Breast epithelium (tissue), 3 donors: Measurements from ENCODE around the gene DNAJB1.

ENCODE experiments used
- POLR2A ChIP-seq: fragments of 450-650 bp; IDR thresholded peaks from one replicate; pipeline ENCODE4 v1.6.1; 2016; ENCODE audit warnings: antibody characterized with exemption, mild to moderate bottlenecking, moderate library complexity
- TF ChIP-seq, protein P1 (sequence below), 3 donors: fragments of 450-650 bp; IDR thresholded peaks; one replicate each; pipeline ENCODE4 v1.5.1; 2016 to 2017; ENCODE audit warnings: antibody characterized with exemption in 3 of 3, mild to moderate bottlenecking in 3 of 3, moderate library complexity in 3 of 3

DNA sequence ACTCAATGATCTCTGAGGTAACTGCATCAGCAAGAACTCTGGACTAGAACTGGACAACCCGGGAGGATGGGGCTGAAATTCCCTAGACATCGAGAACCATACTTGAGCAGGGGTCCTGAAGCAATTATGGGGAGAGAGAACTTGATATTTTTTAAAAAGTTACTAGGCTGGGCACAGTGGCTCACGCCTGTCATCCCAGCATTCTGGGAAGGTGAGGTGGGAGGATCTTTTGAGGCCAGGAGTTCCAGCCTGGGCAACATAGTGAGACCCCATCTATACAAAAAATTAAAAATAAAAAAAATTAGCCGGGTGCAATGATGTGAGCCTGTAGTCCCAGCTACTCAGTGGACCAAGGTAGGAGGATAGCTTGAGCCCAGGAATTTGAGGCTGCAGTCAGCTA, 2.3 kb upstream of the DNAJB1 start:
- TF ChIP-seq, protein P1, sequence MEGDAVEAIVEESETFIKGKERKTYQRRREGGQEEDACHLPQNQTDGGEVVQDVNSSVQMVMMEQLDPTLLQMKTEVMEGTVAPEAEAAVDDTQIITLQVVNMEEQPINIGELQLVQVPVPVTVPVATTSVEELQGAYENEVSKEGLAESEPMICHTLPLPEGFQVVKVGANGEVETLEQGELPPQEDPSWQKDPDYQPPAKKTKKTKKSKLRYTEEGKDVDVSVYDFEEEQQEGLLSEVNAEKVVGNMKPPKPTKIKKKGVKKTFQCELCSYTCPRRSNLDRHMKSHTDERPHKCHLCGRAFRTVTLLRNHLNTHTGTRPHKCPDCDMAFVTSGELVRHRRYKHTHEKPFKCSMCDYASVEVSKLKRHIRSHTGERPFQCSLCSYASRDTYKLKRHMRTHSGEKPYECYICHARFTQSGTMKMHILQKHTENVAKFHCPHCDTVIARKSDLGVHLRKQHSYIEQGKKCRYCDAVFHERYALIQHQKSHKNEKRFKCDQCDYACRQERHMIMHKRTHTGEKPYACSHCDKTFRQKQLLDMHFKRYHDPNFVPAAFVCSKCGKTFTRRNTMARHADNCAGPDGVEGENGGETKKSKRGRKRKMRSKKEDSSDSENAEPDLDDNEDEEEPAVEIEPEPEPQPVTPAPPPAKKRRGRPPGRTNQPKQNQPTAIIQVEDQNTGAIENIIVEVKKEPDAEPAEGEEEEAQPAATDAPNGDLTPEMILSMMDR (IDR thresholded peaks at IDR 0.05): no peak
- TF ChIP-seq POLR2A: no peak
